Measurements from ENCODE around the gene USP32. TPM values are rescaled to one million over a fixed set of nuclear protein-coding genes. Genes with fewer than 3 reads are reported as not detected.

Gene USP32
- total and polyA plus RNA-seq, 2 of the 8 experiments (the other 6 are each of a cell fraction or from before 2014, with no cell fraction given), result 29.6 to 112 TPM

GRCh38 chr17:60403523-60403810, 11.5 kb upstream of the USP32 start:
- no peak overlapping the region for H4K8ac ChIP-seq (ENCODE audit: extremely low read depth, insufficient read depth, low read length)
- no peak overlapping the region for H2AFZ ChIP-seq (ENCODE audit: low read length)
- no peak overlapping the region for H3K4ac ChIP-seq (replicated peaks; ENCODE audit: insufficient read length, low read depth, low read length)
- no peaks in the 10 kb centered on the region for H3K79me1 ChIP-seq (ENCODE audit: low read depth, low read length)
- no peak overlapping the region for H4K91ac ChIP-seq (replicated peaks; ENCODE audit: insufficient read length, low read length)
- no peak overlapping the region for H2BK15ac ChIP-seq (ENCODE audit: low read length)
- no peaks in the 10 kb centered on the region for H3K27me3 ChIP-seq (replicated peaks in 1 of 4; ENCODE audit: control insufficient read depth in 3 of 4, extremely low read depth in 1 of 4, insufficient read depth in 3 of 4, low read length in 3 of 4)
- no peaks in the 10 kb centered on the region for H3K4me1 ChIP-seq (replicated peaks in 1 of 4; ENCODE audit: control insufficient read depth in 3 of 4, insufficient read depth in 4 of 4, low read length in 3 of 4)
- H3K18ac ChIP-seq (ENCODE audit: extremely low read depth, low read length), result no peak overlapping the region
- no peaks in the 10 kb centered on the region for H3K79me2 ChIP-seq (ENCODE audit: control insufficient read depth in 1 of 2, insufficient read depth in 2 of 2, low read length in 2 of 2)
- POLR2A ChIA-PET (ENCODE audit: partially characterized antibody), result no interaction called here
- H3K27ac ChIP-seq (ENCODE audit: low read depth, low read length), result no peak overlapping the region
- H3K4me2 ChIP-seq (ENCODE audit: insufficient read depth in 1 of 2, low read depth in 2 of 2, low read length in 2 of 2), result no peak overlapping the region
- H4K20me1 ChIP-seq (replicated peaks in 1 of 2; ENCODE audit: control insufficient read depth in 1 of 2, insufficient read depth in 2 of 2, low read length in 2 of 2), result no peaks in the 10 kb centered on the region
- H2BK20ac ChIP-seq (ENCODE audit: low read length), result no peak overlapping the region
- H2BK5ac ChIP-seq (ENCODE audit: low read depth, low read length), result no peak overlapping the region
- H3K14ac ChIP-seq (ENCODE audit: insufficient read length), result no peak overlapping the region
- H3K23me2 ChIP-seq (ENCODE audit: low read depth, low read length), result no peaks in the 10 kb centered on the region
- no peak overlapping the region for H4K5ac ChIP-seq (ENCODE audit: insufficient read length, low read depth, low read length)
- no peak overlapping the region for H2AK5ac ChIP-seq (ENCODE audit: low read depth, low read length)
- no peak overlapping the region for H2BK120ac ChIP-seq (replicated peaks; ENCODE audit: low read depth, low read length)
- H2BK12ac ChIP-seq (ENCODE audit: low read depth, low read length), result no peak overlapping the region
- no peaks in the 10 kb centered on the region for H3K9me3 ChIP-seq (ENCODE audit: insufficient read depth in 2 of 2, low read depth in 1 of 2, low read length in 1 of 2)
- H3K56ac ChIP-seq (replicated peaks; ENCODE audit: insufficient read length, low read depth, low read length), result no peak overlapping the region
- H3K36me3 ChIP-seq (ENCODE audit: control insufficient read depth in 2 of 4, insufficient read depth in 4 of 4, low read length in 3 of 4), result no peaks in the 10 kb centered on the region
- no peak overlapping the region for H3K4me3 ChIP-seq (ENCODE audit: extremely low read depth in 1 of 4, insufficient read depth in 2 of 4, low read depth in 3 of 4, low read length in 4 of 4)
- FAIRE-seq (no peak), DNase-seq (ENCODE audit: low read depth in 1 of 2, low spot score in 2 of 2) (no peak)
- CTCF ChIA-PET (ENCODE audit: partially characterized antibody), result interaction anchor here (1.2 kb wide), 1 partner anchor 19 kb away, joined by 3 read pairs; the partner anchor contains the start of gene CHCT1
- H3K23ac ChIP-seq (ENCODE audit: insufficient read length), result no peak overlapping the region
- H3K9ac ChIP-seq (replicated peaks in 1 of 4; ENCODE audit: extremely low read depth in 1 of 4, low read depth in 3 of 4, low read length in 3 of 4), result no peak overlapping the region
- WGBS, 2 experiments (ENCODE audit: extremely low coverage in 1 of 2, insufficient coverage in 1 of 2, insufficient read length in 1 of 2, insufficient replicate concordance in 2 of 2, low coverage in 1 of 2, low lambda C conversion rate in 2 of 2, missing lambda C conversion rate in 1 of 2), result 89% methylated on average over 3 of the region's 3 CpGs; no CpG with 5 or more reads in 1 of the 2 experiments
- TF ChIP-seq HDAC6 (IDR thresholded peaks at IDR 0.05; ENCODE audit: low read depth, low read length) (no peak), EGR1 (IDR thresholded peaks at IDR 0.05; ENCODE audit: borderline replicate concordance, low read depth, low read length) (no peak), ATF2 (IDR thresholded peaks at IDR 0.05; ENCODE audit: low read length) (no peak), KDM1A (IDR thresholded peaks at IDR 0.05; ENCODE audit: borderline replicate concordance, low read length) (no peak), CBX5 (IDR thresholded peaks at IDR 0.05; ENCODE audit: low read depth, low read length) (no peak), USF2 (IDR thresholded peaks at IDR 0.05; ENCODE audit: low read length) (no peak)
